OCI-LY3 (cell line): Measurements from ENCODE around the gene TPCN1.

Experiments used
- H2AFZ ChIP-seq: fragments of 200-600, 300-600 bp; shearing (Covaris generic); 2 replicates; pipeline ENCODE4 v1.6.0; 2014; ENCODE audit warnings: antibody characterized with exemption, low read depth, low read length
- H3K27ac ChIP-seq: fragments of 200-600, 300-600 bp; sonication (generic); 2 replicates; pipeline ENCODE4 v1.5.1; 2014; ENCODE audit warnings: mild to moderate bottlenecking, low read length, moderate library complexity, mixed read lengths
- H3K27me3 ChIP-seq: fragments of 200-600, 300-600 bp; sonication (generic); 2 replicates; pipeline ENCODE4 v1.6.1; 2014; ENCODE audit warnings: low read depth, low read length, mixed read lengths
- H3K36me3 ChIP-seq: fragments of 200-600, 300-600 bp; sonication (generic); replicated peaks from 2 replicates; pipeline ENCODE3; 2014; ENCODE audit warnings: low read depth, low read length, mixed read lengths
- H3K4me1 ChIP-seq: fragments of 300-600, 200-600 bp; sonication (generic); 2 replicates; pipeline ENCODE4 v1.6.1; 2014; ENCODE audit warnings: low read length, mixed read lengths
- H3K4me2 ChIP-seq: fragments of 200-600, 300-600 bp; sonication (generic); 2 replicates; pipeline ENCODE4 v1.6.1; 2014; ENCODE audit warnings: low read length, mixed read lengths
- H3K4me3 ChIP-seq: fragments of 300-600, 200-600 bp; sonication (generic); 2 replicates; pipeline ENCODE4 v1.5.1; 2014; ENCODE audit warnings: antibody characterized with exemption, mild to moderate bottlenecking, low read length, moderate library complexity
- H3K79me2 ChIP-seq: fragments of 300-600, 200-600 bp; shearing (Covaris generic); 2 replicates; pipeline ENCODE4 v1.6.1; 2014; ENCODE audit warnings: mild to moderate bottlenecking, low read length, mixed read lengths
- H3K9ac ChIP-seq: fragments of 300-600, 200-600 bp; shearing (Covaris generic); 2 replicates; pipeline ENCODE4 v1.6.0; 2014; ENCODE audit warnings: mild to moderate bottlenecking, low read length, moderate library complexity
- H3K9me3 ChIP-seq: fragments of 200-600, 300-600 bp; shearing (Covaris generic); 2 replicates; pipeline ENCODE4 v1.6.1; 2014; ENCODE audit warnings: low read length, mixed read lengths; ENCODE audit not compliant: insufficient read depth
- H4K20me1 ChIP-seq: fragments of 200-600, 300-600 bp; sonication (generic); 2 replicates; pipeline ENCODE4 v1.6.1; 2016; ENCODE audit warnings: low read length, mixed read lengths; ENCODE audit not compliant: insufficient read depth
- CTCF ChIP-seq: fragments of 200-600, 300-600 bp; sonication (generic); IDR thresholded peaks from 2 replicates; pipeline ENCODE4 v1.5.1; 2014; ENCODE audit warnings: antibody characterized with exemption, low read length, low read depth
- EZH2phosphoT487 ChIP-seq: fragments of 200-600 bp; shearing (Covaris generic); IDR thresholded peaks from 2 replicates; pipeline ENCODE4 v1.6.1; 2018; ENCODE audit warnings: antibody characterized with exemption, mixed run types, low read depth

The TPCN1 gene

DNA sequence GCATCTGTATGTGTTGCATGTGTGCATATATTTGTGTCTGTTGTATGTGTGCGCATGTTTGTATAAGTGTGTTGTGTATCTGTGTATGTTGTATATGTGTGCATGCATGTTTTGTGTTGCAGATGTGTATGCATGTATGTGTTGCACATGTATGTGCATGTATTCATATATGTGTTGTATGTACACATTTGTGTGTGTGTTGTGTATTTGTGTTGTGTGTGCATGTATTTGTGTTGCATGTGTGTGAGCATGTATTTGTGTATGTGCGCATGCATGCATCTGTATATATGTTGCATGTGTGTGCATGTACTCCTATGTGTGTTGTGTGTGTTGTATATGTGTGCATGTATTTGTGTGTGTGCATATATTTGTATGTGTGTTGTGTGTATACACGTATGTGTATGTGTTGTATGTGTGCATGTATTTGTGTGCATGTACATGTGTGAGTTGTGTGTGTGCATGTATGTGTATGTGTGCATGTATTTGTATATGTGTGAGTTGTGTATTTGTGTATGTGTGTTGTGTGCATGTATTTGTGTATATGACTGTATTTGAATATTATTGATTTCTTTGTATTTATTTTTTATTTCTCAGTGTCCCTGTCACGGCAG lies 96.9 kb downstream of the TPCN1 start:
- H4K20me1 ChIP-seq = no peaks in the 10 kb centered on the region
- TF ChIP-seq CTCF (no peak), EZH2phosphoT487 (no peak)

DNA sequence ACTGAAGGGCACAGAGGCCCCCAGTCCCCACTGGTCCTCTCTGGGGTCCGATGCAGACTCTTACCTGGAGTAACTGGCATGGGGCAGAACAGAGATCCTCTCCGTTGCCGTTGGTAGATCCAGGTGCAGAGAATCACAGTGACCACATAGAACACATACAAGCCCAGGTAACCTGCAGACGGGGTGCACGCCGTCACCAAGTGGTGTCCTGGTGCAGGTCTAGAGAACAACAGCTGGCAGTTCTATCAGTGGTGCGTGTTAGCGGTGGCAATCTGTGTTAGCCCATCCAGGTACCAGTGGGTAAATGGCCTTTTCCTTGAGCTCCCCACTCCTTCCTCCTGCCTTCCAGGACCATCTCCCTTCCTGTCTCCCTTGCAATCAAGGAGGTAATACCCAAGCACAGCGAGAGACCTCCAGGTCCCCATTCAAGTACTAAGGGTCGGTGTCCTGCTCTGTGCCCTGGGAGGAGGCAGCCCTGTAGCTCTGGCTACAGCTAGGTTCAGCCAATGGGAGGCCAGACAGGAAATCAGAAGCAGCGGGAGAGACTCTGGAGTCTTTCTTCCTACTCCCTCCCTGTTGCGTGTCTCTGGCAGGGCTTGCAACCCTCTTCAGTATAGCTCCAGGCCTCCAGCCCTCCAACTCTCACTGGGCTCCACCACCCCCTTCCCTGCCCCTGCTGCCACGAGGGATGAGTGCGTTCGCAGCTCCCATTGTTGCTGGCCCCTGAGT lies 97.8 kb downstream of the TPCN1 start:
- H3K4me3 ChIP-seq = no peak overlapping the region
- H3K4me1 ChIP-seq = no peaks in the 10 kb centered on the region
- H3K9ac ChIP-seq = no peak overlapping the region
- no peak overlapping the region for H2AFZ ChIP-seq
- no peaks in the 10 kb centered on the region for H4K20me1 ChIP-seq
- no peak overlapping the region for H3K27ac ChIP-seq
- H3K79me2 ChIP-seq = no peaks in the 10 kb centered on the region
- H3K4me2 ChIP-seq = no peak overlapping the region
- no peaks in the 10 kb centered on the region for H3K27me3 ChIP-seq
- H3K36me3 ChIP-seq = peaks cover 3% of the 10 kb centered on the region
- no peaks in the 10 kb centered on the region for H3K9me3 ChIP-seq
- TF ChIP-seq CTCF (no peak), EZH2phosphoT487 (no peak)

More for the DNA sequence above, 96.9 kb downstream of the TPCN1 start:
- Histone ChIP-seq H2AFZ (no peak overlapping the region), H3K4me3 (no peak overlapping the region), H3K27ac (no peak overlapping the region), H3K4me2 (no peak overlapping the region), H3K36me3 (peaks cover 3% of the 10 kb centered on the region), H3K9ac (no peak overlapping the region), H3K79me2 (no peaks in the 10 kb centered on the region), H3K4me1 (no peaks in the 10 kb centered on the region), H3K27me3 (no peaks in the 10 kb centered on the region), H3K9me3 (no peaks in the 10 kb centered on the region)

- no peaks in the 10 kb centered on the region for H3K27me3 ChIP-seq
- H3K4me2 ChIP-seq = no peak overlapping the region
- no peaks in the 10 kb centered on the region for H3K79me2 ChIP-seq
- TF ChIP-seq EZH2phosphoT487 (no peak), CTCF (no peak)
- H3K4me1 ChIP-seq = no peaks in the 10 kb centered on the region
- no peaks in the 10 kb centered on the region for H4K20me1 ChIP-seq
- H3K9me3 ChIP-seq = no peaks in the 10 kb centered on the region
- no peak overlapping the region for H3K27ac ChIP-seq
- no peak overlapping the region for H2AFZ ChIP-seq
- no peak overlapping the region for H3K9ac ChIP-seq
- H3K36me3 ChIP-seq = peaks cover 3% of the 10 kb centered on the region
- no peak overlapping the region for H3K4me3 ChIP-seq
Measured at GRCh38 chr12:113320401-113320800, 99.1 kb downstream of the TPCN1 start.

DNA sequence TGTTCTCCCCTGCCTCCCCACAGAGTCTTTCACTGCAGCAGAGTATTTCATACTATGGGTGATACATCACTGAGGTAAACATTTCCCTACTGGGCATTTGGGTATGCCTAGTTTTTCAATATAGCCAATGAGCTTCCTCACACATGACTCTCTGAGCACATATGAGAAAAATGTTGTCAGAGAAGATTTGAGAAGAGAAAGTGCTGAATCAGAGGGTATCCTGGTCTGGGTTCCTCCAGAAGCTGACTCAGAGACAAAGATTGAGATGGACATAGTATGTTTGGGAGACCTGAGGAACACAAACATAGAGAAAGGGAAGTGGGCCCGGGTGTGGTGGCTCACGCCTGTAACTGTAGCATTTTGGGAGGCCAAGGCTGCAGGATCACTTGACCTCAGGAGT lies 101.1 kb downstream of the TPCN1 start:
- H3K27me3 ChIP-seq = no peaks in the 10 kb centered on the region
- H3K9ac ChIP-seq = no peak overlapping the region
- H3K4me2 ChIP-seq = no peak overlapping the region
- H2AFZ ChIP-seq = no peak overlapping the region
- H3K36me3 ChIP-seq = peaks cover 3% of the 10 kb centered on the region
- no peaks in the 10 kb centered on the region for H3K79me2 ChIP-seq
- H3K4me1 ChIP-seq = no peaks in the 10 kb centered on the region
- TF ChIP-seq EZH2phosphoT487 (no peak), CTCF (no peak)
- no peak overlapping the region for H3K27ac ChIP-seq
- H4K20me1 ChIP-seq = no peaks in the 10 kb centered on the region
- no peaks in the 10 kb centered on the region for H3K9me3 ChIP-seq
- H3K4me3 ChIP-seq = no peak overlapping the region
